ENCODE results near the gene NATD1.
"Not testable (repeated sequence)": the region's sequence is repeated elsewhere in the genome, so short reads cannot be mapped to it uniquely, and the experiment has no call there.

NATD1 gene

DNA sequence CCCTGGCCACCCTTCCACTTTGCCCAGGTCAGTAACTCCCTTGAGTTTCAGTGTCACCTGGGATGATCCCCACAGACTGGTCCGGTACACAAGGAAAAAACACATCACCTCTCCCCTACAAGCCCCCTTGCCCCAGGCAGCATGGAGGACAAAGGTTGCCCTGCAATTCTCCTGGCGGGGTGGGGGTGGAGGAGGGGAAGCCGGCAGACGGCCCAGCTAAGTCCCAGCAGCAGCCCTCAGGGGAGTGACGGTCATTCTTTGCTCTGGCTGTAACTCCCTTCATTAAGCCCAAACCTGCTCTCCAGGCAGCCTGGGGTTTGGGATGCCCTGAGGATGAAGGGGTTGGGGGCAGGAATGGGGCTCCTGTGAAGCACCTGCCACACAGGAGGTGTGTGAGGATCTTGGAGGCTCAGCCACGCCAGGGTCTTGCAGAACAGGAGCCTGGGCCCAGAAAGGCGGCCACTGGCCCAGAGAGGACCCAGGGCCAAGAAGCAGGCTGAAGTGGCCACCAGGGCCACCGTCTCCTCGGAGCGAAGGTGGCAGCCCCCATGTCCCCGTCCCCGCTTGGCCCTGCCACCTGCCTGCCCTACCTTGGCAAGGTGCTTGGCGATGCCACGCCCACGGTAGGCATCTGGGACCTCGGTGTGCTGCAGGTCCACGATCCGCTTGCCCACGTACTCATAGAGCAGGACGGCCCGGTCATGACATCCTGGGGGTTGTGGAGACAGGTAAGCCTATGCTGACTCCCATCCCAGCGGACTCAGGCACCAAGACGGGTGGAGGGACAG, 9.5 kb downstream of the NATD1 start:
- DNase-seq, result no peak

DNA sequence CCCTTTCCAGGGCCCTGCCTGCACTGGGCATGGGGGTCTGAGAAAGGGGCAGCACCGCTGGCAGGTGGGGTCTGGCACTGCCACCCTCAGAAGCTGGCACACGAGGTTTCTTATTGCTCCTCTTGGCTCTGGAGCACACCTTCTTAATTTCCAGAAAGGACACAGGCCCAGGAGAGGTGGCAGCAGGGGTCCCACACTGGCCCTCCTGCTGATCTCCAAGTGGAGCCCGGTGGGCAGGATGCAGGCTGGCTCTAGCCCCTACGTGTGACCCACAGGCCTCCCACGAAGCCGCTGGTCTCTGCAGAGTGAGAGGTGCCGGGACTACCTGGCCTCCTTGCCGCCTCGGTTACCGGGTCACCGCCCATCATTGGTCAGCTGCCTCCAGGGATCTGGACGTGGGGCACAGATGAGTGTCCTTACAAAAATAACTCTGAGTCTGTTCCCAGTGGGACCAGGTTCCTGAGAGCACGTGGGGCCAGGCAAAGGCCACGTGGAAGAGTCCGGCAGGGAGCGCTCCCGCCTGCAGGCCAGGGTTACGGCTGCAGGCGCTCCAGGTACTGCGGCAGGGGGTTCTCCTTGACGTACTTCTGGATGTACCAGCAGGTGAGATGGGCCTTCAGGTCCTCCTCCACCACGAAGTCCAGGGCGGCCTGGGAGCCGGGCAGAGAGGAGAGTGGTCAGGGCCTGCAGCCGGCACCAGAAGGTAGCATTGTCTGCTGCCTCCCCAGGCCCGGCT, 10.3 kb downstream of the NATD1 start:
- no peak for DNase-seq

DNA sequence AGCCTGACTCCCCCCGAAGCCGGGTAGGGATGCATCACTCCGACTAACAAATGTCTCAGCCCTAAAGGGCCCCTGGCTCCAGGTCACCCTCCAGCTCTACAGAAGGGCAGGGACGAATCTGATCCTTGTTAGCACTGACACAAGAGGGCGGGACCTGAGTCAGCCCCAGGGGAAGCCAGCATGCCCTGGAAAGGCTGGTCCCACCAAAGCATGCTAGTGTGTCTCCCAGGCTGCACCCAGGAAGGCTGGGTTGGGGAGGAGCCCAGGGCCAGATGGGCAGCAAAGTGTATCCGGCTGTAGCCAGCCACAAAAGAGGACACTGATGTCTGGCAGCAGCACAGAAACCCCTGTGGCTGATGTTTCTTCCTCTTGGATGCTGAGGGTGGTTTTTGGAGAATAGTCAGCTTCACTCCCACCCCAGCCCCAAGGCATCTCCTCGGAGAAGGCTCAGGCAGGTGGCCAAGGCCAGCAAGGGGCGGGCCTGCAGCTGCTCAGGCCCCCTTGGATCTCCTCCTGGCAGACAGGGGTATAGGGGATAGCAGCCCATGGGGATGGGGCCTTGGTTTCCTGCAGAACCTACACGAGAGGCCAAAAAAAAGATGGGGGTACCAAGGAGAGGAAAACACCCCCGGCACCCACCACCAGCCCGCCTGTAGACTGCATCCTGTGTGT, 11.0 kb downstream of the NATD1 start:
- DNase-seq, result no peak

DNA sequence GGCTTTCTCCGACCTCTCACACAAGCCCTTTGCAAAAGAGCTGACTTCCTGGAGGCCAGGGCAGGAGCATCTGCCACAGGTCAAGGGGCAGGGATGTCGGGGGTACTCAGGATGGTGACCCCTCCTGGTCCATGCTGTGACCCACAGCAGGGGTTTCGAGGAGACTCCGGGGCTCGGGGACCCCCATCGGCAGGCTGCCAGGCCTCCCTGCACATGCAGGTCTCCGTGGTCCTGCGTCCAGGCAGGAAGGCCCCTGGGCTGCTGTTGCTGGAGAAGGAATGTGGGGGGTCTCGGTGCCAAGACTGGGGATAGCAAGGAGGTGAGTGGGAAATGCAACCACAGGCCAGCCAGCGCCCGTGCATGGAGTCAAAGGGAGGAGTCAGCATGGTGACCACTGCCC, 11.6 kb downstream of the NATD1 start:
- no peak for DNase-seq

GRCh38 chr17:21240369-21241055, 12.7 kb downstream of the NATD1 start:
- no peak for DNase-seq

- no peak for DNase-seq
These were observed 13.4 kb downstream of the NATD1 start for GRCh38 chr17:21239680-21240368.

- no peak for DNase-seq
These were observed 17.3 kb downstream of the NATD1 start for GRCh38 chr17:21235921-21236320.

DNA sequence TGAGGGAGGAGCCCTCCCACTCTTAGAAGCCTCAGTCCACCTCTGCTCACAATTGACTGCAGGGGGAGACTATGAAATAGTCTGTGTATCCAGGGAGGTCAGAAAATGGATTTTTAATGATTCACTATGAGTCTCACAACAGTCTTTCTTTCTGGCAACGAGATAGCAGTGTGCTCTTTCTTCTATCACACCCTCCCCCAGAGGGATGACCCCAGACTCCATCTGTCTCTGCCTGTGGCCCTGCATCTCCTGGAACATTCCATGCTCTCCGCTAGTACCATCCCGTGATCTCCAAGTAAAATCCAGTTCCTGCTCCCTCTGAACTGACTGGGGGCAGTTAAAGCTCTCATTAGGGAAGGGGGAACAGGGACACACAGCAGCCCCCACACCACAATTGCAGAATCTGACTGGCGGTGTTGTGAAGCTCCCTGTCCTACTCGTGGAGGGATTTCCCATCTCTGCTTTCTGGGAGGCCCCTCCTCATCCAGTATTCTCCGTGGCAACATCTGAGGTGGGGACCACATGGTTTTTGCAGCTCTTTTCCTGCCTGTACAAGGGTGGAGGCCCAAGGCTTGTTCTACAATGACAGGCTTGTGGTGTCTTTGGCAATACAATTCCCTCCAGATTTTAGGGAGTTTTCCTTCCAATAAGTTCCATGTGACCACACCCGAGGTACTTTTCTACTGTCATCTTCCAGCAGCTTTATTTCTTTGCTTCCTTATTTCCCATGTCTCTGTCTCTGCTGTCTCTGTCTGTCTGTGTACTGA, 19.4 kb downstream of the NATD1 start:
- DNase-seq, result no peak

GRCh38 chr17:21232033-21232749, 21.0 kb downstream of the NATD1 start:
- no peak for DNase-seq

DNA sequence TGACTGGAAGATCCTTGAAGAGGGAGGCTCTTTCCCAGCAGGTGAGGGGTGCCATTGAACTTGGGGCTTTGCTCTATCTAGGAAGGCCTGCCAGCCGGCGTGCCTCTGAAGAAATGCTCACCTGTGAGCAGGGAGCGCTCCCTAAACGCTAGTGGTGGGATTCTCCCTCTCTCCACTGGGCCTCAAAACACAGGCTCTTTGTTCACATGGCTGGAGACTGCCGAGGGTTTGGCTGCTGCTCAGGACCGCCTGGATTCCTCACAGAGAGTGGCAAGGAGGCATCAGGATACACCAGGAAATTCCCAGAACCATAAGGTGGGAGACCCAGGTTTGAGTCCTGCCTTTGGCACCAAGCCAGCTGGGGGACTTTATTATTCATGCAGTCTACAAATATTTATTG, 21.7 kb downstream of the NATD1 start:
- DNase-seq, result no peak

GRCh38 chr17:21228845-21229244, 24.4 kb downstream of the NATD1 start:
- no peak for DNase-seq

GRCh38 chr17:21228111-21228510, 25.1 kb downstream of the NATD1 start:
- DNase-seq, result no peak

GRCh38 chr17:21227277-21227676, 25.9 kb downstream of the NATD1 start:
- DNase-seq, result not testable (repeated sequence)

- no peak for DNase-seq
These were observed 30.1 kb downstream of the NATD1 start for GRCh38 chr17:21223086-21223485.

- DNase-seq, result no peak
These were observed 34.3 kb downstream of the NATD1 start for GRCh38 chr17:21218831-21219380.

DNA sequence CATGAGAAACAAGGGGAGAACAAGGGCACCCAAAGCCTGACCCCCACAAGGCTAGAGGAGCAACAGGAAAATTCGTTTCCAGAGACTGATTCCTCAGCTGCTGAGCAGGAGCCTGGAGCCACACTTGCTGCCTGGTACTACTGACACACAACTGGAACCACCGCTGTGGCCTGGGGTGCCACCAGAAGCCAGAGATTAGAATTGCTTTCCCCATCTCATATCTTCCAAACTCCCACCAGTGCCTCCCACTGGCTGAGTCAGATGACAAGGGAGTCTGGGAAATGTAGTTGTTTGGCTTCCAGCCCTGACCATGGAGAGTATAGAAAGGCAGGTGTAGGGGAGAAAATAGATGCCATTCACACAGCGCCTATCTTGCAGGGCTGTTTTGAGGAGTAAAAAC, 35.1 kb downstream of the NATD1 start:
- peak; percentile 22 for DNase-seq

DNA sequence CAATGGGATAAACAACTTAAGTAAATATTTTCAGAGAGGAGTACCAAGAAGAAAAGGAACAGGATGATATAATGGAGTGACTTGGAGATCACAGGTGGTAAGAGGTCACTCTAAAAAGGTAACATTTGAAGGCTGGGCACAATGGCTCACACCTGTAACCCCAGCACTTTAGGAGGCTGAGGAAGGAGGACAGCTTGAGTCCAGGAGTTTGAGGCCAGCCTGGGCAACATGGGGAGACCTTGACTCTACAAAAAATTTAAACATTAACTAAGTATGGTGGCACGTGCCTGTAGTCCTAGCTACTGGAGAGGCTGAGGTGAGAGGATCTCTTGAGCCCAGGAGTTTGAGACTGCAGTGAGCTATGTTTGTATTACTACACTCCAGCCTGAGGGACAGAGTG, 35.9 kb downstream of the NATD1 start:
- DNase-seq, result no peak

- DNase-seq, result no peak
These were observed 37.3 kb downstream of the NATD1 start for GRCh38 chr17:21215935-21216334.

- DNase-seq, result no peak
These were observed 38.3 kb downstream of the NATD1 start for GRCh38 chr17:21214777-21215541.

Measured in stimulated activated CD4-positive, alpha-beta T cell treated with anti-CD3 and anti-CD28 coated beads, Interleukin-4, amount 100 ng/mL, for 1 hour (primary cell).